Ishikawa (cell line): Measurements from ENCODE around the gene TBC1D24.

ENCODE experiments used
- CEBPB ChIP-seq: IDR thresholded peaks from 2 replicates; pipeline ENCODE4 v1.6.1; 2012
- CREB1 ChIP-seq: IDR thresholded peaks from 2 replicates; pipeline ENCODE4 v1.6.1; 2012; ENCODE audit warnings: low read depth
- EGR1 ChIP-seq: IDR thresholded peaks from 2 replicates; pipeline ENCODE4 v1.6.1; 2012
- EP300 ChIP-seq: IDR thresholded peaks from 2 replicates; pipeline ENCODE4 v1.6.1; 2012; ENCODE audit warnings: borderline replicate concordance
- FOXM1 ChIP-seq: IDR thresholded peaks from 2 replicates; pipeline ENCODE4 v1.6.1; 2012; ENCODE audit warnings: low read depth, borderline replicate concordance
- NFIC ChIP-seq: IDR thresholded peaks from 2 replicates; pipeline ENCODE4 v1.6.1; 2012
- RAD21 ChIP-seq: IDR thresholded peaks from 2 replicates; pipeline ENCODE4 v1.6.1; 2012; ENCODE audit warnings: low read depth
- REST ChIP-seq: IDR thresholded peaks from 2 replicates; pipeline ENCODE4 v1.6.1; 2012; ENCODE audit warnings: low read depth, mild to moderate bottlenecking
- TAF1 ChIP-seq: IDR thresholded peaks from 2 replicates; pipeline ENCODE4 v1.6.1; 2012; ENCODE audit warnings: low read depth, mild to moderate bottlenecking
- TCF12 ChIP-seq: IDR thresholded peaks from 2 replicates; pipeline ENCODE4 v1.6.1; 2012; ENCODE audit warnings: low read depth
- TEAD4 ChIP-seq: IDR thresholded peaks from 2 replicates; pipeline ENCODE4 v1.6.1; 2012
- YY1 ChIP-seq: IDR thresholded peaks from 2 replicates; pipeline ENCODE4 v1.6.1; 2012; ENCODE audit warnings: low read depth
- ZBTB7A ChIP-seq: IDR thresholded peaks from 2 replicates; pipeline ENCODE4 v1.6.1; 2012; ENCODE audit warnings: low read depth
- TF ChIP-seq, protein P1 (sequence below): IDR thresholded peaks from 2 replicates; pipeline ENCODE4 v1.6.1; 2012
- TF ChIP-seq, protein P2 (sequence below): IDR thresholded peaks from 2 replicates; pipeline ENCODE4 v1.6.1; 2012

TBC1D24 gene

GRCh38 chr16:2429034-2429770, 45.7 kb upstream of the TBC1D24 start, which contains the start of gene CCNF:
Gene CCNF, plus strand, starts transcription at chr16:2429447. Its CDS starts 35 bp downstream, at chr16:2429482.
- 0 out of 2 replicates have a peak, but pooled peaks have one; percentile 30 for TF ChIP-seq EGR1
- 0 out of 2 replicates have a peak, but pooled peaks have one; percentile 34 for TF ChIP-seq YY1
- TF ChIP-seq EP300 = no peak
- no peak for TF ChIP-seq NFIC
- TF ChIP-seq, protein P1, sequence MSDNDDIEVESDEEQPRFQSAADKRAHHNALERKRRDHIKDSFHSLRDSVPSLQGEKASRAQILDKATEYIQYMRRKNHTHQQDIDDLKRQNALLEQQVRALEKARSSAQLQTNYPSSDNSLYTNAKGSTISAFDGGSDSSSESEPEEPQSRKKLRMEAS = peak; percentile 47
- peak; percentile 95 for TF ChIP-seq ZBTB7A
- TF ChIP-seq FOXM1 = peak; percentile 99

- TF ChIP-seq, protein P1 = no peak
- TF ChIP-seq ZBTB7A (no peak), NFIC (no peak), CEBPB (no peak), REST (no peak), YY1 (no peak), RAD21 (no peak), TEAD4 (no peak), EP300 (no peak), TCF12 (no peak), CREB1 (no peak), EGR1 (no peak), FOXM1 (no peak), TAF1 (no peak)
- TF ChIP-seq, protein P2, sequence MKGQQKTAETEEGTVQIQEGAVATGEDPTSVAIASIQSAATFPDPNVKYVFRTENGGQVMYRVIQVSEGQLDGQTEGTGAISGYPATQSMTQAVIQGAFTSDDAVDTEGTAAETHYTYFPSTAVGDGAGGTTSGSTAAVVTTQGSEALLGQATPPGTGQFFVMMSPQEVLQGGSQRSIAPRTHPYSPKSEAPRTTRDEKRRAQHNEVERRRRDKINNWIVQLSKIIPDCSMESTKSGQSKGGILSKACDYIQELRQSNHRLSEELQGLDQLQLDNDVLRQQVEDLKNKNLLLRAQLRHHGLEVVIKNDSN = no peak
These were observed 44.9 kb upstream of the TBC1D24 start for GRCh38 chr16:2429771-2430663.

GRCh38 chr16:2432286-2432685, 42.6 kb upstream of the TBC1D24 start:
- TF ChIP-seq FOXM1 (no peak), CEBPB (no peak), TCF12 (no peak), REST (no peak), CREB1 (no peak), EP300 (no peak)

DNA sequence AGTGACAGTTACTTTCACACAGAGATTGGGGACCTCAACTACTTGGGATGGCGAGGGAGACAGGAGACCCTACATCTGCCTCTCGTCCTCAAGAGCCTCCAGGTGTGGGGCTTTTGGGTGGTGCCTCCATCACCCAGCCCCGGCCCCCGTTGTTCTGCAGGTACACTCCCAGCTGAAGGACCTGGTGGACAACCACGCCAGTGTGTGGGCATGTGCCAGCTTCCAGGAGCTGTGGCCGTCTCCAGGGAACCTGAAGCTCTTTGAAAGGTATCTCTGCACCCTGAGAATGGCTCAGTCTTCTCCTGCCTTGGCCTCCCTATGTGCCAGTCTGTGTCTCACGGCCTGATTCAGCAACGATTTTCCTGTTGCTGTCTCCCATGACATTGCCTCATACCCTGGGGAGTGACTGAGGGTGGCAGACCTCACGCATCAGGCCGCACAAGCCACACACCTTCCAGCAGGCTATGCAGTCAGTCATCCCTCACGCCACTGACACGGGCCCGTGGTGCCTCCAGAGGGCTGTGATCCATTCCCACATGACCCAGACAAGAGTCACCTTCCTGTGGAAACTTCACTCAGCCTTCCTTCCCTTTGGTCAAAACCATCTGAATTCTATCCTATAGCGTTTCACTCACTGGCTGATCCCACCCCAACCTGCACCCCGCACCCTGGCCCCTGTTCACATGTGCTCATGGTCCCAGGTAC, 42.0 kb upstream of the TBC1D24 start:
- TF ChIP-seq FOXM1 (no peak), REST (no peak), CREB1 (no peak), CEBPB (no peak), TCF12 (no peak)
- TF ChIP-seq, protein P1 = no peak
